Smooth muscle cell (in vitro differentiated cells): Measurements from ENCODE around the gene CSTB. TPM values are rescaled to one million over a fixed set of nuclear protein-coding genes. Genes with fewer than 3 reads are reported as not detected.

Experiments
- DNase-seq: peaks from one replicate; lab custom pipeline; 2025; ENCODE audit not compliant: unreplicated experiment; lab: John Stamatoyannopoulos, UW
- H2AFZ ChIP-seq: fragments of 200-600 bp; sonication (generic); 2 replicates; pipeline ENCODE4 v1.6.0; 2016; ENCODE audit warnings: antibody characterized with exemption, low read depth, mild to moderate bottlenecking
- H3F3A ChIP-seq: fragments of 200-600 bp; sonication (generic); 2 replicates; pipeline ENCODE4 v1.6.0; 2017; ENCODE audit warnings: antibody characterized with exemption, low read depth
- H3K27ac ChIP-seq: fragments of 200-600 bp; sonication (generic); 2 replicates; pipeline ENCODE4 v1.5.1; 2016; ENCODE audit warnings: low read depth, mild to moderate bottlenecking
- H3K27me3 ChIP-seq: fragments of 200-600 bp; sonication (generic); 2 replicates; pipeline ENCODE4 v1.6.1; 2016; ENCODE audit warnings: low read depth, mild to moderate bottlenecking
- H3K36me3 ChIP-seq: fragments of 200-600 bp; sonication (generic); 2 replicates; pipeline ENCODE4 v1.5.1; 2016; ENCODE audit warnings: low read depth
- H3K4me1 ChIP-seq: fragments of 200-600 bp; sonication (generic); 2 replicates; pipeline ENCODE4 v1.5.1; 2016; ENCODE audit warnings: low read depth
- H3K4me2 ChIP-seq: fragments of 200-600 bp; sonication (generic); 2 replicates; pipeline ENCODE4 v1.6.0; 2016; ENCODE audit warnings: mild to moderate bottlenecking
- H3K4me3 ChIP-seq: fragments of 200-600 bp; sonication (generic); 2 replicates; pipeline ENCODE4 v1.5.1; 2016; ENCODE audit warnings: mild to moderate bottlenecking
- H3K79me2 ChIP-seq: fragments of 200-600 bp; sonication (generic); 2 replicates; pipeline ENCODE4 v1.6.0; 2016; ENCODE audit warnings: low read depth, mild to moderate bottlenecking
- H3K9ac ChIP-seq: fragments of 200-600 bp; sonication (generic); 2 replicates; pipeline ENCODE4 v1.6.0; 2016; ENCODE audit warnings: low read depth
- H3K9me3 ChIP-seq: fragments of 200-600 bp; sonication (generic); replicated peaks from 2 replicates; pipeline ENCODE4 v1.5.1; 2016; ENCODE audit warnings: low read depth
- H4K20me1 ChIP-seq: fragments of 200-600 bp; sonication (generic); 2 replicates; pipeline ENCODE4 v1.6.0; 2016; ENCODE audit warnings: low read depth
- CTCF ChIP-seq: fragments of 200-600 bp; sonication (generic); IDR thresholded peaks from 2 replicates; pipeline ENCODE4 v1.5.1; 2017; ENCODE audit warnings: borderline replicate concordance, mild to moderate bottlenecking, antibody characterized with exemption; ENCODE audit not compliant: insufficient read depth, poor library complexity, severe bottlenecking
- WGBS: methylation state at CpG from one replicate; pipeline ENCODE4 v1.1.7; 2016; ENCODE audit warnings: low lambda C conversion rate; 5-methylcytosine and 5-hydroxymethylcytosine counted together
- polyA plus RNA-seq: library from polyadenylated mRNA; unstranded; fragments of >200 nt; fragmentation: Nextera tagmentation; extraction: Ambion mirVana; gene quantifications from 2 replicates; pipeline ENCODE4 v1.2.1, GENCODE V29; 2016
- total RNA-seq: library from RNA; depleted of rRNA; stranded (reverse); fragments of >200 nt; gene quantifications from 2 replicates; pipeline ENCODE4 v1.2.3, GENCODE V29; 2014

CSTB gene
- total and polyA plus RNA-seq, 2 experiments from 2014 or later, result 29.9 to 74.0 TPM

DNA sequence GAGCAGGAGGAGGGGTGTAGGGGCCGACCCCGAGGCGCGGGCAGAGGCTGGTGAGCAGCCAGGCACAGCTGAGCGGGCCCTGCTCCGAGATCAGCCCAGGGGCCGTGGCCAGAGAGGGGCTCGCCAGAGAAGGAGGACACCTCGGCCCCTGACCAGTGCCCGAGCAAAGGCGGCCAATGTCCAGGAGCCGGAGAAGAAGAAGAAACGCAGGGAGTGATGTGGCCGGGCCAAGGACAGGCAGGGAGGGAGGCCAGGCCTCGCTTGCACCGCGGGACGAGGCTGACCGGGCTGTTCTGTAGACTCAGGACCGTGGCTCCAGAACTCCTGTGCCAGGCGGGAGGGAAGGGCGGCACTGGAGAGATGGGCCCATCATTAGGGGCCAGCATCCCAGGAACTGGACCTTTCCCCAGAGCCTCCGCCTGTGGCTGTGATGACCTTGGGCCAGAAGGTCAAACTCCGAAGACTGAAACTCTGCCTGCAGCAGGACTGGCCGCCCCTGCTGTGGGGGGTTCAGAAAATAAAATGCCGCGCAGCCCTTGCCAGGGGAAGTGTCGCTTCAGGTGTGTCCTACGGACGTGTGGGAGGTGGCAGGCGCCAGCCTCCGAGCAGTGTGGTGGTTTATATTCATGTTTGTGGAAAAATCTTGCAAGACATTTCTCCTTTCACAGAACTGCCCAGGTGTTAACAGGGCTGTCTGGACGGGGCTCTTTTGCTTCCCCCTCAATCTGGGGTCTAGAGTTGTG is 27.6 kb upstream of the CSTB start:
- no peak overlapping the region for H3K4me2 ChIP-seq
- H2AFZ ChIP-seq, result no peak overlapping the region
- WGBS, result 95% methylated on average over 31 of the region's 33 CpGs
- H3K4me3 ChIP-seq, result no peak overlapping the region
- no peaks in the 10 kb centered on the region for H3F3A ChIP-seq
- H3K36me3 ChIP-seq, result no peaks in the 10 kb centered on the region
- H3K27me3 ChIP-seq, result no peaks in the 10 kb centered on the region
- no peak for TF ChIP-seq CTCF
- H3K4me1 ChIP-seq, result no peaks in the 10 kb centered on the region
- H3K9me3 ChIP-seq, result no peaks in the 10 kb centered on the region
- DNase-seq, result no peak
- no peak overlapping the region for H3K27ac ChIP-seq
- H4K20me1 ChIP-seq, result no peaks in the 10 kb centered on the region
- H3K79me2 ChIP-seq, result no peaks in the 10 kb centered on the region
- H3K9ac ChIP-seq, result no peak overlapping the region

DNA sequence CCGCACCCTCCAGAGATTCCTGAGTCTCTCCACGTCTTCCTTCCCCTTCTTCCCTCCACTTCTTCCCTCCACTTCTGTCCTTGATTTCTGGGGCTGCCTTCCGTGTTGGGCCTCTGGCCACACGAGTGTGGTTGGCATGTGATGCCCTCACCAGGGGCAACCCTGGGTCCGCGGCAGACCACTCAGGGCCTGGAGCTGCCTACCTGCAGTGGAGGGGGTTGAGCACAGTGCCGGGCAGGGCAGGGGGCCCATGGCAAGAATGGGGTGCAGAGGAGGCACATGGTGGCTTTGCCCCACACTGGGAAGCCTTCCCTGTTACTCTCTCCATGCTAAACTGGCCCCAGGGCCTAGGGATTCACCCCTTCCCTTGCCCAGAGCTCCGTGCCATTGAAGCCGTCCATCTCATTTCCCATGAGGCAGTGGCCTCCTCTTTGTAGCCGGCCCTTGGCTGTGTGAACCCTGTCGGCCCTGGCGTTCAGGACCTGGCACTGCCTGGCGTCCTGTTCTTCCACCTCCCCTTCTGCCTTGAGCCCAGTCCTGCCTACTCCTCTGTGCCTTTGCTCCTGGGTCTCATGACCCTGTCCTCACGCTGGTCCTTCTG is 26.7 kb upstream of the CSTB start:
- no peak overlapping the region for H3K4me2 ChIP-seq
- H2AFZ ChIP-seq, result no peak overlapping the region
- H3K9ac ChIP-seq, result no peak overlapping the region
- no peak for DNase-seq
- no peaks in the 10 kb centered on the region for H4K20me1 ChIP-seq
- no peaks in the 10 kb centered on the region for H3K9me3 ChIP-seq
- TF ChIP-seq CTCF, result no peak
- no peak overlapping the region for H3K4me3 ChIP-seq
- no peak overlapping the region for H3K27ac ChIP-seq
- no peaks in the 10 kb centered on the region for H3K36me3 ChIP-seq
- WGBS, result 98% methylated on average over 14 of the region's 14 CpGs
- H3K27me3 ChIP-seq, result no peaks in the 10 kb centered on the region
- no peaks in the 10 kb centered on the region for H3K4me1 ChIP-seq
- H3F3A ChIP-seq, result no peaks in the 10 kb centered on the region
- no peaks in the 10 kb centered on the region for H3K79me2 ChIP-seq

DNA sequence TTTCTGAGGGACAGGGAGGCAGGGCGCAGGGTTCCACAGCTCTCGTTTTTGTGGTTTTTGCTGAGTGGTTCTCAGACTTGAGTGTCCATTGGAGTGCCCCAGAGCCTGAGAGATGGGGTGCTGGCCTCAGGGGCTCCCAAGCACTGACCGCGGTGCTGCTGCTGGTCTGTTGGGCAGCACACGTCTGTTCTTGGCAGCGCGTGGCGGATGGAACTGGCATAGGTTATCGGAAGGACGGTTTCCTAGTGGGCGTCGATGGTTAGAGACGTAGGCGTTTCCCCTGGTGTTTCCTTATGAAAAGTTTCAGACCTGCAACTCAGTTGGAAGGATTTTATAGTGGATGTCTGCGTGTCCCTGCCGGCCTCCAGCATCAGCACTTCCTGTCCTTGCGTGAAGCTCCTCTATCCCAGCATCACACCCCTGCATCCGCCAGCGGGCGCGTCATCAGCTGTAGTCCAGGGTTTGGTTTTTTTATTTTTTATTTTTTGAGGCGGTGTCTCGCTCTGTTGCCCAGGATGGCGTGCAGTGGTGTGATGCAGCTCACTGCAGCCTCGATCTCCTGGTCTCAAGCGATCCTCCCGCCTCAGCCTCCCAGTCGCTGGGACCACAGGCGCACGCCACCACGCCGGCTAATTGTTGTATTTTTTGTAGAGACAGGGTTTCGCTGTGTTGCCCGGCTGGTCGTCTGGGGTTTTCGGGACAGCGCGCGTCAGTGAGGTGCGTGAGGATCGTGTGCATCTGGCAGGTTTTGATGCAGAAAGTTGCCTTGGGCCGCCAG is 25.1 kb upstream of the CSTB start:
- no peaks in the 10 kb centered on the region for H3F3A ChIP-seq
- no peak for DNase-seq
- no peak overlapping the region for H3K9ac ChIP-seq
- peaks cover 5% of the 10 kb centered on the region for H4K20me1 ChIP-seq
- no peak overlapping the region for H3K4me2 ChIP-seq
- 97% methylated on average over 42 of the region's 42 CpGs for WGBS
- no peaks in the 10 kb centered on the region for H3K36me3 ChIP-seq
- H3K27me3 ChIP-seq, result no peaks in the 10 kb centered on the region
- no peak overlapping the region for H3K4me3 ChIP-seq
- H3K79me2 ChIP-seq, result no peaks in the 10 kb centered on the region
- no peaks in the 10 kb centered on the region for H3K4me1 ChIP-seq
- H3K27ac ChIP-seq, result no peak overlapping the region
- no peak for TF ChIP-seq CTCF
- no peak overlapping the region for H2AFZ ChIP-seq
- H3K9me3 ChIP-seq, result no peaks in the 10 kb centered on the region
